ENCODE measurements around the gene ATP5MK.

Gene ATP5MK
- 18.6 to 98.7 (median 56.4) reads per million in 9 experiments for total RNA-seq

GRCh38 chr10:103396067-103396788 lies at the start of gene ATP5MK, which contains the start of gene PDCD11:
Gene ATP5MK (minus strand): TSS chr10:103396475. CDS start chr10:103392457, 4,018 bp downstream.
Gene PDCD11 (plus strand): TSS chr10:103396626. CDS start chr10:103398427, 1,801 bp downstream.
- Mint-ChIP-seq H3K9me3 (no peaks in the 10 kb centered on the region), H3K27me3 (no peaks in the 10 kb centered on the region), H3K4me1 (ENCODE audit: low read depth in 2 of 2) (peaks cover 37 to 48% of the 10 kb centered on the region in 2 donors), H3K36me3 (ENCODE audit: insufficient read depth) (peaks cover 54% of the 10 kb centered on the region), H3K4me3 (peak within 1 kb of the TSS; percentile 98 to 100), H3K27ac (peak within 1 kb of the TSS; percentile 80 to 97)
- ATAC-seq (replicated peaks) (peak; percentile 98), DNase-seq (peak; percentile 91 to 92 (median 91))

GRCh38 chr10:103445366-103445765 lies 49.1 kb upstream of the ATP5MK start:
- DNase-seq = no peak
- peak overlapping the region; percentile 62 to 82 for H3K27ac Mint-ChIP-seq
- H3K27me3 Mint-ChIP-seq = no peaks in the 10 kb centered on the region
- peaks cover 62% of the 10 kb centered on the region for H3K36me3 Mint-ChIP-seq (ENCODE audit: insufficient read depth)
- H3K4me1 Mint-ChIP-seq (ENCODE audit: low read depth in 2 of 2) = peaks cover 36 to 40% of the 10 kb centered on the region in 2 donors
- no peak overlapping the region for H3K4me3 Mint-ChIP-seq
- ATAC-seq (replicated peaks) = no peak
- H3K9me3 Mint-ChIP-seq = no peaks in the 10 kb centered on the region

GRCh38 chr10:103444478-103444877 lies 48.2 kb upstream of the ATP5MK start:
- peaks cover 59% of the 10 kb centered on the region for H3K36me3 Mint-ChIP-seq (ENCODE audit: insufficient read depth)
- DNase-seq (no peak), ATAC-seq (replicated peaks) (no peak)
- H3K4me3 Mint-ChIP-seq = no peak overlapping the region
- no peaks in the 10 kb centered on the region for H3K27me3 Mint-ChIP-seq
- peak overlapping the region; percentile 62 to 82 for H3K27ac Mint-ChIP-seq
- no peaks in the 10 kb centered on the region for H3K9me3 Mint-ChIP-seq
- H3K4me1 Mint-ChIP-seq (ENCODE audit: low read depth in 2 of 2) = peaks cover 29 to 31% of the 10 kb centered on the region in 2 donors

- Mint-ChIP-seq H3K36me3 (ENCODE audit: insufficient read depth) (peaks cover 56% of the 10 kb centered on the region), H3K27me3 (no peaks in the 10 kb centered on the region), H3K27ac (peak overlapping the region; percentile 81 to 82), H3K9me3 (no peaks in the 10 kb centered on the region), H3K4me3 (no peak overlapping the region), H3K4me1 (ENCODE audit: low read depth in 2 of 2) (peaks cover 20 to 22% of the 10 kb centered on the region in 2 donors)
- no peak for ATAC-seq (replicated peaks)
- DNase-seq = no peak
These were observed 47.4 kb upstream of the ATP5MK start for GRCh38 chr10:103443475-103444185.

- Mint-ChIP-seq H3K4me1 (ENCODE audit: low read depth in 2 of 2) (peaks cover 8 to 14% of the 10 kb centered on the region in 2 donors), H3K9me3 (no peaks in the 10 kb centered on the region), H3K4me3 (no peak overlapping the region), H3K36me3 (ENCODE audit: insufficient read depth) (peaks cover 53% of the 10 kb centered on the region), H3K27ac (peak overlapping the region in 1 of 2 donors; percentile 38), H3K27me3 (no peaks in the 10 kb centered on the region)
- no peak for DNase-seq
- no peak for ATAC-seq (replicated peaks)
These were observed 45.8 kb upstream of the ATP5MK start for GRCh38 chr10:103442031-103442461.

- Mint-ChIP-seq H3K36me3 (ENCODE audit: insufficient read depth) (peaks cover 53% of the 10 kb centered on the region), H3K27me3 (no peaks in the 10 kb centered on the region), H3K27ac (peak overlapping the region; percentile 38 to 66), H3K9me3 (no peaks in the 10 kb centered on the region), H3K4me3 (no peak overlapping the region), H3K4me1 (ENCODE audit: low read depth in 2 of 2) (peaks cover 4 to 11% of the 10 kb centered on the region in 2 donors)
- DNase-seq = no peak
- no peak for ATAC-seq (replicated peaks)
These were observed 45.3 kb upstream of the ATP5MK start for GRCh38 chr10:103441611-103442010.

- no peak for ATAC-seq (replicated peaks)
- Mint-ChIP-seq H3K27ac (peak overlapping the region; percentile 38 to 66), H3K4me1 (ENCODE audit: low read depth in 2 of 2) (peaks cover 6 to 11% of the 10 kb centered on the region in 2 donors), H3K27me3 (no peaks in the 10 kb centered on the region), H3K36me3 (ENCODE audit: insufficient read depth) (peaks cover 53% of the 10 kb centered on the region), H3K4me3 (no peak overlapping the region), H3K9me3 (no peaks in the 10 kb centered on the region)
- no peak for DNase-seq
These were observed 44.9 kb upstream of the ATP5MK start for GRCh38 chr10:103441206-103441605.

GRCh38 chr10:103440416-103440815 lies 44.1 kb upstream of the ATP5MK start:
- Mint-ChIP-seq H3K27me3 (no peaks in the 10 kb centered on the region), H3K27ac (peak overlapping the region in 1 of 2 donors; percentile 6), H3K9me3 (no peaks in the 10 kb centered on the region), H3K4me3 (no peak overlapping the region), H3K4me1 (ENCODE audit: low read depth in 2 of 2) (peaks cover 4 to 10% of the 10 kb centered on the region in 2 donors), H3K36me3 (ENCODE audit: insufficient read depth) (peaks cover 54% of the 10 kb centered on the region)
- DNase-seq (no peak), ATAC-seq (replicated peaks) (no peak)

GRCh38 chr10:103439776-103440175 lies 43.5 kb upstream of the ATP5MK start:
- peak overlapping the region; percentile 6 to 60 for H3K27ac Mint-ChIP-seq
- H3K36me3 Mint-ChIP-seq (ENCODE audit: insufficient read depth) = peaks cover 59% of the 10 kb centered on the region
- ATAC-seq (replicated peaks) = no peak

GRCh38 chr10:103433858-103434257 lies 37.6 kb upstream of the ATP5MK start:
- Mint-ChIP-seq H3K36me3 (ENCODE audit: insufficient read depth) (peaks cover 55% of the 10 kb centered on the region), H3K4me1 (ENCODE audit: low read depth in 2 of 2) (peaks cover 2 to 8% of the 10 kb centered on the region in 2 donors), H3K27me3 (no peaks in the 10 kb centered on the region), H3K27ac (peak overlapping the region in 1 of 2 donors; percentile 21), H3K4me3 (no peak overlapping the region), H3K9me3 (no peaks in the 10 kb centered on the region)
- DNase-seq = no peak
- ATAC-seq (replicated peaks) = no peak

More at GRCh38 chr10:103439776-103440175, 43.5 kb upstream of the ATP5MK start:
- no peak for DNase-seq
- Mint-ChIP-seq H3K4me3 (no peak overlapping the region), H3K4me1 (ENCODE audit: low read depth in 2 of 2) (peaks cover 4 to 5% of the 10 kb centered on the region in 2 donors), H3K27me3 (no peaks in the 10 kb centered on the region), H3K9me3 (no peaks in the 10 kb centered on the region)

- Mint-ChIP-seq H3K4me3 (no peak overlapping the region), H3K27me3 (no peaks in the 10 kb centered on the region), H3K4me1 (ENCODE audit: low read depth in 2 of 2) (peaks cover 5 to 8% of the 10 kb centered on the region in 2 donors), H3K9me3 (no peaks in the 10 kb centered on the region), H3K36me3 (ENCODE audit: insufficient read depth) (peaks cover 57% of the 10 kb centered on the region), H3K27ac (no peak overlapping the region)
- DNase-seq = no peak
- no peak for ATAC-seq (replicated peaks)
These were observed 35.6 kb upstream of the ATP5MK start for GRCh38 chr10:103431902-103432301.

GRCh38 chr10:103429647-103430046 lies 33.4 kb upstream of the ATP5MK start:
- Mint-ChIP-seq H3K36me3 (ENCODE audit: insufficient read depth) (peaks cover 59% of the 10 kb centered on the region), H3K4me3 (peak overlapping the region in 1 of 2 donors; percentile 32), H3K27ac (peak overlapping the region; percentile 62 to 83), H3K4me1 (ENCODE audit: low read depth in 2 of 2) (peaks cover 5% of the 10 kb centered on the region in 2 donors), H3K9me3 (no peaks in the 10 kb centered on the region), H3K27me3 (no peaks in the 10 kb centered on the region)
- ATAC-seq (replicated peaks) (peak; percentile 49), DNase-seq (no peak)

GRCh38 chr10:103428989-103429643 lies 32.8 kb upstream of the ATP5MK start:
- no peaks in the 10 kb centered on the region for H3K9me3 Mint-ChIP-seq
- H3K36me3 Mint-ChIP-seq (ENCODE audit: insufficient read depth) = peaks cover 61% of the 10 kb centered on the region
- H3K27ac Mint-ChIP-seq = peak overlapping the region; percentile 62 to 83
- DNase-seq (no peak), ATAC-seq (replicated peaks) (peak; percentile 21)
- H3K27me3 Mint-ChIP-seq = no peaks in the 10 kb centered on the region
- H3K4me1 Mint-ChIP-seq (ENCODE audit: low read depth in 2 of 2) = peaks cover 5% of the 10 kb centered on the region in 2 donors
- peak overlapping the region in 1 of 2 donors; percentile 32 for H3K4me3 Mint-ChIP-seq
